Fibroblast of the aortic adventitia (primary cell): ENCODE measurements around the gene RAB6D. TPM values are rescaled to one million over a fixed set of nuclear protein-coding genes. Genes with fewer than 3 reads are reported as not detected.
A peak's percentile ranks its signal among the peaks of the same experiment; 100 is the strongest.
"Not testable (repeated sequence)": the region's sequence is repeated elsewhere in the genome, so short reads cannot be mapped to it uniquely, and the experiment has no call there.

Source experiments
- DNase-seq: peaks from one replicate; pipeline ENCODE4 v3.0.0-alpha.2; 2010; ENCODE audit warnings: low read depth
- H3K4me3 ChIP-seq: 2 replicates; pipeline ENCODE4 v1.5.1; 2011; ENCODE audit warnings: low read depth, mild to moderate bottlenecking, control low read depth, low read length, moderate library complexity
- total RNA-seq: library from RNA; depleted of rRNA; stranded (reverse); fragments of >200 nt; gene quantifications from 2 replicates; pipeline ENCODE4 v1.2.3, GENCODE V29; 2012; ENCODE audit warnings: low replicate concordance
- TF ChIP-seq, protein P1 (sequence below): IDR thresholded peaks from 2 replicates; pipeline ENCODE4 v1.5.1; 2011; ENCODE audit warnings: mild to moderate bottlenecking, low read length, control low read depth, inconsistent platforms; ENCODE audit not compliant: insufficient read depth

The RAB6D gene
- total RNA-seq, 1 donor, result under 0.01 TPM

DNA sequence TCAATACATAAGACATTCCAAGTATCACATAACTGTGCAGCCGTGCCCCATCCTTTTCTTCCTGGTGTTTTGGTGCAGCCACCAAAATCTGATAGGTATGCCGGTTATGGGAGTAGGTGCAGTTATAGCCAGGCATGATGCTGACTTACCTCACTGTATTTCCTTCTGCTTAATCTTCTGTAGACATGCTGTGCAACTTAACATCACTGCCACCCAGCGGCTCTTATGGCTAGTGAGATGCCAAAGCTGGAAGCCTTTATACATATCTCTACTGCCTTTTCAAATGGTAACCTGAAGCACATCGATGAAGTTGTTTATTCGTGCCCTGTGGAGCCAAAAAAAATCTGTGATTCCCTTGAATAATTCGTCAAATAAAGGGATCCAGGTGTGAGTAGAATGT, 28.6 kb downstream of the RAB6D start:
- TF ChIP-seq, protein P1, sequence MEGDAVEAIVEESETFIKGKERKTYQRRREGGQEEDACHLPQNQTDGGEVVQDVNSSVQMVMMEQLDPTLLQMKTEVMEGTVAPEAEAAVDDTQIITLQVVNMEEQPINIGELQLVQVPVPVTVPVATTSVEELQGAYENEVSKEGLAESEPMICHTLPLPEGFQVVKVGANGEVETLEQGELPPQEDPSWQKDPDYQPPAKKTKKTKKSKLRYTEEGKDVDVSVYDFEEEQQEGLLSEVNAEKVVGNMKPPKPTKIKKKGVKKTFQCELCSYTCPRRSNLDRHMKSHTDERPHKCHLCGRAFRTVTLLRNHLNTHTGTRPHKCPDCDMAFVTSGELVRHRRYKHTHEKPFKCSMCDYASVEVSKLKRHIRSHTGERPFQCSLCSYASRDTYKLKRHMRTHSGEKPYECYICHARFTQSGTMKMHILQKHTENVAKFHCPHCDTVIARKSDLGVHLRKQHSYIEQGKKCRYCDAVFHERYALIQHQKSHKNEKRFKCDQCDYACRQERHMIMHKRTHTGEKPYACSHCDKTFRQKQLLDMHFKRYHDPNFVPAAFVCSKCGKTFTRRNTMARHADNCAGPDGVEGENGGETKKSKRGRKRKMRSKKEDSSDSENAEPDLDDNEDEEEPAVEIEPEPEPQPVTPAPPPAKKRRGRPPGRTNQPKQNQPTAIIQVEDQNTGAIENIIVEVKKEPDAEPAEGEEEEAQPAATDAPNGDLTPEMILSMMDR, result peak; percentile 47
- H3K4me3 ChIP-seq, result not testable (repeated sequence)
- DNase-seq, result peak; percentile 56

GRCh38 chr2:131332709-131333108, 31.3 kb downstream of the RAB6D start:
- DNase-seq, H3K4me3 ChIP-seq: not testable (repeated sequence)

GRCh38 chr2:131331000-131331399, 33.0 kb downstream of the RAB6D start:
- DNase-seq, H3K4me3 ChIP-seq: not testable (repeated sequence)

GRCh38 chr2:131322209-131322608, 41.8 kb downstream of the RAB6D start:
- no peak for DNase-seq
- TF ChIP-seq, protein P1, result no peak
- no peak overlapping the region for H3K4me3 ChIP-seq

DNA sequence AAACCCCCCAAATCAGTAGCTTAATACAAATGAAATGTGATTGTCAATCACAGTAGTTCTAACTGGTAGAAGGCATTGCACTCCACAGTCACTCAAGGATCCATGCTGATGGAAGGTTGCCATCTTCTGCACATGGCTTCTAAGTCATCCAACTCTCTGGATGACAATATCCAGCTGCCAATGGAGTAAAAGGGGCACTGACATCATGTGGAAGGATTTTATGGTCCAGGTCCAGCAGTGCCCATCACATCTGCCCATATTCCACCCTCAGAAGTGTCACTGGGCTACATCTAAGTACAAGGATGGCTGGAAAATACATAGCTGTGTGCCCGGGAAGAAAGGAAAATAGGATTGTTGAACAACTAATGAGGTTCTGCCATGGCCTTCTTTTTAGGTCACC, 42.6 kb downstream of the RAB6D start:
- not testable (repeated sequence) for DNase-seq, H3K4me3 ChIP-seq

GRCh38 chr2:131311001-131311400, 53.0 kb downstream of the RAB6D start:
- not testable (repeated sequence) for H3K4me3 ChIP-seq, DNase-seq

Other genes with a start within 250 kb of the RAB6D start
- gene POTEE, start 154.6 kb downstream of the RAB6D start, total RNA-seq, result not detected in 2 replicates
- not detected in 2 replicates for gene TUBA3D, start 112.0 kb upstream of the RAB6D start, total RNA-seq
- gene MZT2A, start 128.2 kb upstream of the RAB6D start, total RNA-seq, result 66.8 and 172 TPM in 2 replicates
- gene CCDC74A, start 163.7 kb upstream of the RAB6D start, total RNA-seq, result 15.1 and 34.4 TPM in 2 replicates